Muscle of leg (tissue), 11 donors: ENCODE measurements around the gene OSBPL2. TPM values are rescaled to one million over a fixed set of nuclear protein-coding genes. Genes with fewer than 3 reads are reported as not detected.

ENCODE experiments used
- DNase-seq: peaks from one replicate; pipeline ENCODE4 v3.0.0; 2013
- H3K27ac ChIP-seq: one replicate; pipeline ENCODE4 v1.5.1; 2013; ENCODE audit warnings: mild to moderate bottlenecking, low read length, control low read depth
- H3K27me3 ChIP-seq: one replicate; pipeline ENCODE4 v1.6.1; 2013; ENCODE audit warnings: low read length; ENCODE audit not compliant: control insufficient read depth, insufficient read depth
- H3K36me3 ChIP-seq: one replicate; pipeline ENCODE4 v1.6.1; 2013; ENCODE audit warnings: low read length; ENCODE audit not compliant: control insufficient read depth, insufficient read depth
- H3K4me1 ChIP-seq: one replicate; pipeline ENCODE4 v1.6.1; 2013; ENCODE audit warnings: low read length; ENCODE audit not compliant: control insufficient read depth, insufficient read depth
- H3K4me3 ChIP-seq: one replicate; pipeline ENCODE4 v1.5.1; 2013; ENCODE audit warnings: low read length, control low read depth
- H3K9me3 ChIP-seq: replicated peaks from 2 replicates; pipeline ENCODE4 v1.6.1; 2013; ENCODE audit warnings: low read depth, low read length; ENCODE audit not compliant: control insufficient read depth
- WGBS: methylation state at CpG from one replicate; pipeline ENCODE4 v1.1.5; 2013; ENCODE audit warnings: missing lambda C conversion rate; ENCODE audit not compliant: insufficient coverage; 5-methylcytosine and 5-hydroxymethylcytosine counted together
- polyA plus RNA-seq, 8 donors: library from polyadenylated mRNA; unstranded; fragments of 120-200 nt; gene quantifications; one replicate each; pipeline versions ENCODE4 v1.2.1 to v1.2.3, GENCODE V29; 2013; ENCODE audit warnings: inconsistent platforms in 1 of 8, low replicate concordance in 1 of 8; ENCODE audit not compliant: insufficient read length in 8 of 8, insufficient read depth in 1 of 8
- total RNA-seq: library from RNA; stranded (reverse); fragments of 120-200 nt; gene quantifications from one replicate; pipeline ENCODE4 v1.2.4, GENCODE V29; 2013

OSBPL2 gene
- total and polyA plus RNA-seq, 9 donors = 21.6 to 33.6 (median 25.6) TPM

DNA sequence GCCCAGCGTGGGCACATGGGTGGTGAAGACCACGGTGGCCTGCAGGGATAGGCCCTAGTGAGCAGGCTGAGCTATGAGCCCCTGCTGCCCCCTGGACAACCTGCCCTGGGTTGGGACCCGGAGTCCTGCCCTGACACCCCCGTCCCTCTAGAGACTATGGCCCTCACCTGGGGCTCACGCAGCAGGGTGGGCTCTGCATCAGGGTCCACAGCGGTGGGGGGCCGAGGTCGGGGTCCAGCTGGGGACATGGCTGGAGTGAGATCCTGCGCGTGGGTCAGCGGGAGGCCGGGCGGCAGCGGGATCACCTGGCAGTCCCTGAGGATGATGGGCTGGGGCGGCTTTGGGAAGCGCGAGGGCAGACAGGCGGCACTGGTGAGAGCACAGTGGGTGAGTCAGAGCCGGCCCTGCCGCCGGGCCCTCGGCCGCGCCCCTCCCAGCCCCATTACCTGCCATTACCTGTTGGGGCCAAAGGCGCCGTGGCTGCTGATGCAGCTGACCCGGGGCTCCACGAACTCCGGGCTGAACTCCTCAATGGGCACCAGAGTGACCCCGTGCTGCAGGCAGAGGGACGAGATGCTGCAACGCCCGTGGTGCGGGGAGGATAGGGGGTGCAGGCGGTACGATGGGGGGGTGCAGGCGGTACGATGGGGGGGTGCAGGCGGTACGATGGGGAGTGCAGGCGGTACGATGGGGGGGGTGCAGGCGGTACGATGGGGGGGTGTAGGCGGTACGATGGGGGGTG is 92.4 kb downstream of the OSBPL2 start:
- Histone ChIP-seq H3K27ac (no peak overlapping the region), H3K4me3 (no peak overlapping the region), H3K27me3 (no peaks in the 10 kb centered on the region), H3K36me3 (peaks cover 86% of the 10 kb centered on the region), H3K4me1 (no peaks in the 10 kb centered on the region), H3K9me3 (no peaks in the 10 kb centered on the region)
- 90% methylated on average over 24 of the region's 46 CpGs for WGBS
- no peak for DNase-seq

- 90% methylated on average over 18 of the region's 19 CpGs for WGBS
- Histone ChIP-seq H3K4me1 (no peaks in the 10 kb centered on the region), H3K27me3 (no peaks in the 10 kb centered on the region), H3K4me3 (no peak overlapping the region), H3K9me3 (no peaks in the 10 kb centered on the region), H3K36me3 (peaks cover 85% of the 10 kb centered on the region), H3K27ac (no peak overlapping the region)
- DNase-seq = no peak
Measured at GRCh38 chr20:62331347-62331746, 93.0 kb downstream of the OSBPL2 start.

DNA sequence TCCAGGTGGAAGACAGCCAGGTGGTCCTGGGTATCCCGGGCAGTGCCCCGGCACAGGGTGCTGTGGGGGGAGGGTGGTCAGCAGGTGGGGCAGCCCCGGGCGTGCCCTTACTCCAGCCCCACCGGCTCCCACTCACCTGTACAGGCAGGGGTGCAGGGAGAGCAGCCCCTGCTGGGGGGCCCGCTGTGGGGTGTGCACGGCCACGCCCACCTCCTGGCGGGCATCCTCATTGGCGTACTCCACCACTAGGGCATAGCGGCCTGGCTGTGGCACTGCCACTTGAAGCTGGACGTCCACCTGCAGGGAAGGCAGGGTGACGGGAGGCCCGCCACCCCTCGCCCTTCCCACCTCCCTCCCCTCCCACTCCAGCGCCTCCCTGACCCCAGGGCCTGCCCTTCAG is 94.1 kb downstream of the OSBPL2 start:
- Histone ChIP-seq H3K4me1 (no peaks in the 10 kb centered on the region), H3K4me3 (no peak overlapping the region), H3K27ac (no peak overlapping the region), H3K27me3 (no peaks in the 10 kb centered on the region), H3K9me3 (no peaks in the 10 kb centered on the region), H3K36me3 (peaks cover 84% of the 10 kb centered on the region)
- WGBS = 79% methylated on average over 7 of the region's 16 CpGs
- no peak for DNase-seq

DNA sequence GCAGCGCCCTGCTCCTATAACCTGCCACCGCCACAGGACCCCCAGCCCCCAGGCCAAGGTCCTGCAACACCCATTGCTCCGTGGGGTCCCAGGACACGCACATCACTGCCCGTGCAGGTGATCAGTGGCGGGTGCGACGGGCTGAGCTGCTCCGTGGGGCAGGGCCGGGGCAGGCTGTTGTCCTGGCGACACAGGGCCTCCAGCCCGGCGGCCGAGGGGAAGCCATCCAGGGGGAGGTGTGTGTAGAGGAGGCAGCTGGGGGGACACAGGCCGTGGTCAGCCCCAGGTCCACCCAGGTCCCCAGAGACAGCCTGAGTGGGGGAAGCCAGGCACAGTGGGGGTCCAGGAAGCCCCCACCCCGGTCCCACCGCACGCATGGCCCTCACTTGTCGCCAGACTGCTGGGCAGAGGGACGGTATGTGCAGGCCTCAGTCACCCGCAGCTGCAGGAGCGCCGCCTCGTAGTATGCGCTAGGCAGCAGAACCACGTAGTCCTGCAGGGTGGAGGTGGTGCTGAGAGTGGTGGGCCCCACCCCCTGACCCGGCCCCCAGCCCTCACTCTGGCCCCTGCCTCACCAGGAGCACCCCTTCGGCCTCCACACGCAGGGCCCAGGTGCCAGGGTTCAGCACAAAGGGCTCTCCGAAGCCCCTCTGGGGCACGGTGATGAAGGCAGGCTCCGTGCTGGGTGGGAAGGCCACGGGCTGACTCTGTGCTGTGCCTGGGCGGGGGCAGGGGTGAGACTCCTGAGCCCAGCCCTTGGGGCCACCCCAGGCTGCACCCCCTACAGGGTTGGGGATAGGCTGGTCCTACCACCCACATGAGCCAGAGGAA is 94.9 kb downstream of the OSBPL2 start:
- no peak for DNase-seq
- no peaks in the 10 kb centered on the region for H3K27me3 ChIP-seq
- H3K4me1 ChIP-seq = no peaks in the 10 kb centered on the region
- H3K9me3 ChIP-seq = no peaks in the 10 kb centered on the region
- H3K27ac ChIP-seq = no peak overlapping the region
- H3K36me3 ChIP-seq = peaks cover 83% of the 10 kb centered on the region
- no peak overlapping the region for H3K4me3 ChIP-seq
- WGBS = 81% methylated on average over 28 of the region's 34 CpGs

- DNase-seq = no peak
- H3K9me3 ChIP-seq = no peaks in the 10 kb centered on the region
- no peaks in the 10 kb centered on the region for H3K4me1 ChIP-seq
- 86% methylated on average over 31 of the region's 37 CpGs for WGBS
- peaks cover 80% of the 10 kb centered on the region for H3K36me3 ChIP-seq
- no peak overlapping the region for H3K4me3 ChIP-seq
- H3K27me3 ChIP-seq = no peaks in the 10 kb centered on the region
- no peak overlapping the region for H3K27ac ChIP-seq
Measured at GRCh38 chr20:62333820-62334595, 95.7 kb downstream of the OSBPL2 start.

DNA sequence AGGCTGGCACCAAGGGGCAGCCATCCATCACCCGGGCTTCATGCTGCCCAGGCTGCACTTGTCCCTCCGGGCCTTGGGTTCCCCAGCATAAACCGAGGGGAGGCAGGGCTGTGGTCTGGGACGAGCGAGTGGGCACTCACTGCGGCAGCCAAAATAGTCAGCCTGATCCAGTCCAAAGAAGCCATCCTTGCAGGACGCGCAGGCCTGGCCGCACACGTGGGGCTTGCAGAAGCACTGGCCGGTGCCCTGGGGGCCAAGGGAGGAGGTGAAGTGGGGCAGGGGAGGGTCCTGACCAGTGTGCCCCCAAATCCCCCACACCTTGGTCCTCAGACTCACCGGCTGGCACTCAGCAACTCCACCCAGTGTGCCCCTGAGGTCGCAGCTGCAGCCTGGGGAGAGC is 96.6 kb downstream of the OSBPL2 start:
- H3K27me3 ChIP-seq = no peaks in the 10 kb centered on the region
- no peak overlapping the region for H3K27ac ChIP-seq
- no peak overlapping the region for H3K4me3 ChIP-seq
- 93% methylated on average over 7 of the region's 13 CpGs for WGBS
- no peaks in the 10 kb centered on the region for H3K4me1 ChIP-seq
- H3K9me3 ChIP-seq = no peaks in the 10 kb centered on the region
- DNase-seq = no peak
- H3K36me3 ChIP-seq = peaks cover 73% of the 10 kb centered on the region

- Histone ChIP-seq H3K27me3 (no peaks in the 10 kb centered on the region), H3K4me3 (no peak overlapping the region), H3K9me3 (no peaks in the 10 kb centered on the region), H3K27ac (no peak overlapping the region), H3K36me3 (peaks cover 68% of the 10 kb centered on the region), H3K4me1 (no peaks in the 10 kb centered on the region)
- no peak for DNase-seq
- 88% methylated on average over 6 of the region's 6 CpGs for WGBS
Measured at GRCh38 chr20:62335532-62335931, 97.2 kb downstream of the OSBPL2 start.

DNA sequence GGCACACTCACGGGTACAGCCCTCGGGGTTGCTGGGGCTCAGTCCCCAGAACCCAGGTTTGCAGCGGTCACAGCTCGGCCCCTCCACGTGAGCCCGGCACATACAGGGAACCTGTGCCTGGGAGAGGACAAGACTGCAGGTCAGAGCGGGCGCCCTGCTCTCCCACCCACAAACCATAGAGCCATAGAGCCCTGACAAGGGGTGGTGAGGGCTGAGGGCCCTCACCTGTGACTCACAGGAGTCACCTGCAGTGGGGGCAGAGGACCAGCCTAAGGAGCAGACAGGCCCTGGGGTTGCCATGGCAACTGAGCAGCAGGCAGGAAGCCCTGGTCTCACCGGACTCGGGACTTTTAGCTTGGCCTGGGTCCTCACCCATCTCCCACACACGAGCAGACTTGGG is 98.0 kb downstream of the OSBPL2 start:
- Histone ChIP-seq H3K36me3 (peaks cover 69% of the 10 kb centered on the region), H3K27me3 (no peaks in the 10 kb centered on the region), H3K4me1 (no peaks in the 10 kb centered on the region), H3K4me3 (no peak overlapping the region), H3K9me3 (peaks cover 3% of the 10 kb centered on the region), H3K27ac (no peak overlapping the region)
- WGBS = 57% methylated on average over 7 of the region's 11 CpGs
- no peak for DNase-seq

DNA sequence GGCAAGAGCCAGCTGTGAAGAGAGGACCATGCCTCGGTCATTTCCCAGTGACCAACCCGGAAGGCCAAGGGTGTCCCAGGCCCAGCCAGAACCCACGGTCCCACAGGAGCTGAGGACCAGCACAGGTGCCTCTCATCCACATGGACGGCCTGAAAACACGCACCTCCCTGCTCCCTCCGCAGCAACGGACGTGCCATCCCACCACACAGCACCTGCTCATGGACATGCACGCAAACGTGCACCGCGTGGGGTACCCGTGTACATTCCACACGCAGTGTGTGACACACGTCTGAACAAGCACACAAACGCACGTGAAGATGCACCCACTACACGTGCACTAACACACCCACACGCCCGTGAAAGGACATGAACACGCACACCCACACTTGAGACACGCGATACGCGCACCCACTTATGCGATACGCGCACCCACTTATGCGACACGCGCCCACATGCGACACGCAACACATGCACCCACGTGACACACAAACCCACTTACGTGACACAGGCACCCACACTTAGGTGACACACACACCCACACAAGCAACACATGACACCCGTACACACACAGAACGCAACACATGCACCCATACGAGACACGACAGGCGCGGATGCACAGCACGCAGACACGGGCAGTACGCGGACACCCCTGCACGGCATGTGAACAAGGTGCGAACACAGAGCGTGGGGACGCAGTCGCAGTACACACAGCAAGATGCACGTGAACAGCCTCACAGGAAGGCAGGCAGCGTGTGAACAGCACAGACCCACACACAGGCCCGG is 98.6 kb downstream of the OSBPL2 start:
- DNase-seq = no peak
- Histone ChIP-seq H3K9me3 (peaks cover 4% of the 10 kb centered on the region), H3K36me3 (peaks cover 65% of the 10 kb centered on the region), H3K27me3 (no peaks in the 10 kb centered on the region), H3K4me1 (no peaks in the 10 kb centered on the region), H3K4me3 (no peak overlapping the region), H3K27ac (no peak overlapping the region)
- WGBS = 90% methylated on average over 49 of the region's 53 CpGs
